Measurements from ENCODE around the gene CHRDL2.

DNA sequence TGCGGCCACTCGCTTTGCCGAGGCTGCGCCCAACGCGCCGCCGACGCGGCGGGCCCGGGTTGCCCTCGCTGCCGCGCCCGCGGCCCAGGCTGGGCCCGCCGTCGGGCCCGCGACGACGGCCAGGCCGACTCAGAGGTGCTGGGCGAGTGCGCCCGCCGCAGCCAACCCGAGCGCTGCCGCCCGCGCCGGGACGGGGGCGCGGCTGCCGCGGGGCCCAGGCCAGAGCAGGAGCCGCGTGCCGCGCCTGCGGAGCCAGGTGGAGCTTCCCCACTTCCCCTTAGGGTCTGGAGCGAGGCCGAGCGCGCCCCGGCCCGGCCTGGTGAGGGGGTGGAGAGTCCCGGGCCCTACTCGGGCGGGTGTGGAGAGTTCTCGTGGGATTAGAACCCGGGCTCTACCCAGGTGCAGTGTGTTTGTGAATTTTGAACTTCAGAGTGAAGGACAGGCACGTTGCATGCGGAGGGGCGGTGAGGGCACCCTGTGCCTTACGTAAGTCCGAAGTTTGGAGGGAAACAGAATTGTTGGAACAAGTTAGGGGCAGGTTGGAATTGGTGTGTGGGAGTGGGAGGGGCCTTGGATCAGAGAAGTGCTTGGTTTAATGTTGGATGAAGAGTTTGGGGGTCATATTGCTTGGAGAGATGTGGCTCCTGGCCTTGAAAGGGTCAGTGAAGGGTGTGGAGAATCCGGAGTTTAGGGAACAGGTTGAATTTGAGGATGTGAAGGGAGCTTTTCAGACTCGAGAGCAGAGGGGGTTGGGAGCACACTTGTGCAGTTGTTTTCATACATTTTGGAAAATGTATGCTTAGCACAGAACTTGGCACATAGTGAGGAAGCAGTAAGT lies 18.1 kb upstream of the CHRDL2 start:
- TF ChIP-seq, protein P1, sequence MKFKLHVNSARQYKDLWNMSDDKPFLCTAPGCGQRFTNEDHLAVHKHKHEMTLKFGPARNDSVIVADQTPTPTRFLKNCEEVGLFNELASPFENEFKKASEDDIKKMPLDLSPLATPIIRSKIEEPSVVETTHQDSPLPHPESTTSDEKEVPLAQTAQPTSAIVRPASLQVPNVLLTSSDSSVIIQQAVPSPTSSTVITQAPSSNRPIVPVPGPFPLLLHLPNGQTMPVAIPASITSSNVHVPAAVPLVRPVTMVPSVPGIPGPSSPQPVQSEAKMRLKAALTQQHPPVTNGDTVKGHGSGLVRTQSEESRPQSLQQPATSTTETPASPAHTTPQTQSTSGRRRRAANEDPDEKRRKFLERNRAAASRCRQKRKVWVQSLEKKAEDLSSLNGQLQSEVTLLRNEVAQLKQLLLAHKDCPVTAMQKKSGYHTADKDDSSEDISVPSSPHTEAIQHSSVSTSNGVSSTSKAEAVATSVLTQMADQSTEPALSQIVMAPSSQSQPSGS (CRISPR knock-in tag; IDR thresholded peaks at IDR 0.05; ENCODE audit: borderline replicate concordance, low read depth), result no peak
- TF ChIP-seq TCF7 (CRISPR knock-in tag; IDR thresholded peaks at IDR 0.05; ENCODE audit: low read depth), result peak; percentile 69; the same call in 1 of the 2 replicates
- TF ChIP-seq, protein P2, sequence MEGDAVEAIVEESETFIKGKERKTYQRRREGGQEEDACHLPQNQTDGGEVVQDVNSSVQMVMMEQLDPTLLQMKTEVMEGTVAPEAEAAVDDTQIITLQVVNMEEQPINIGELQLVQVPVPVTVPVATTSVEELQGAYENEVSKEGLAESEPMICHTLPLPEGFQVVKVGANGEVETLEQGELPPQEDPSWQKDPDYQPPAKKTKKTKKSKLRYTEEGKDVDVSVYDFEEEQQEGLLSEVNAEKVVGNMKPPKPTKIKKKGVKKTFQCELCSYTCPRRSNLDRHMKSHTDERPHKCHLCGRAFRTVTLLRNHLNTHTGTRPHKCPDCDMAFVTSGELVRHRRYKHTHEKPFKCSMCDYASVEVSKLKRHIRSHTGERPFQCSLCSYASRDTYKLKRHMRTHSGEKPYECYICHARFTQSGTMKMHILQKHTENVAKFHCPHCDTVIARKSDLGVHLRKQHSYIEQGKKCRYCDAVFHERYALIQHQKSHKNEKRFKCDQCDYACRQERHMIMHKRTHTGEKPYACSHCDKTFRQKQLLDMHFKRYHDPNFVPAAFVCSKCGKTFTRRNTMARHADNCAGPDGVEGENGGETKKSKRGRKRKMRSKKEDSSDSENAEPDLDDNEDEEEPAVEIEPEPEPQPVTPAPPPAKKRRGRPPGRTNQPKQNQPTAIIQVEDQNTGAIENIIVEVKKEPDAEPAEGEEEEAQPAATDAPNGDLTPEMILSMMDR (IDR thresholded peaks at IDR 0.05), result no peak
- TF ChIP-seq ESRRA (CRISPR knock-in tag; IDR thresholded peaks at IDR 0.05; ENCODE audit: borderline replicate concordance), result no peak
- no peak for TF ChIP-seq RELA (CRISPR knock-in tag; IDR thresholded peaks at IDR 0.05; ENCODE audit: borderline replicate concordance)
- TF ChIP-seq, protein P3, sequence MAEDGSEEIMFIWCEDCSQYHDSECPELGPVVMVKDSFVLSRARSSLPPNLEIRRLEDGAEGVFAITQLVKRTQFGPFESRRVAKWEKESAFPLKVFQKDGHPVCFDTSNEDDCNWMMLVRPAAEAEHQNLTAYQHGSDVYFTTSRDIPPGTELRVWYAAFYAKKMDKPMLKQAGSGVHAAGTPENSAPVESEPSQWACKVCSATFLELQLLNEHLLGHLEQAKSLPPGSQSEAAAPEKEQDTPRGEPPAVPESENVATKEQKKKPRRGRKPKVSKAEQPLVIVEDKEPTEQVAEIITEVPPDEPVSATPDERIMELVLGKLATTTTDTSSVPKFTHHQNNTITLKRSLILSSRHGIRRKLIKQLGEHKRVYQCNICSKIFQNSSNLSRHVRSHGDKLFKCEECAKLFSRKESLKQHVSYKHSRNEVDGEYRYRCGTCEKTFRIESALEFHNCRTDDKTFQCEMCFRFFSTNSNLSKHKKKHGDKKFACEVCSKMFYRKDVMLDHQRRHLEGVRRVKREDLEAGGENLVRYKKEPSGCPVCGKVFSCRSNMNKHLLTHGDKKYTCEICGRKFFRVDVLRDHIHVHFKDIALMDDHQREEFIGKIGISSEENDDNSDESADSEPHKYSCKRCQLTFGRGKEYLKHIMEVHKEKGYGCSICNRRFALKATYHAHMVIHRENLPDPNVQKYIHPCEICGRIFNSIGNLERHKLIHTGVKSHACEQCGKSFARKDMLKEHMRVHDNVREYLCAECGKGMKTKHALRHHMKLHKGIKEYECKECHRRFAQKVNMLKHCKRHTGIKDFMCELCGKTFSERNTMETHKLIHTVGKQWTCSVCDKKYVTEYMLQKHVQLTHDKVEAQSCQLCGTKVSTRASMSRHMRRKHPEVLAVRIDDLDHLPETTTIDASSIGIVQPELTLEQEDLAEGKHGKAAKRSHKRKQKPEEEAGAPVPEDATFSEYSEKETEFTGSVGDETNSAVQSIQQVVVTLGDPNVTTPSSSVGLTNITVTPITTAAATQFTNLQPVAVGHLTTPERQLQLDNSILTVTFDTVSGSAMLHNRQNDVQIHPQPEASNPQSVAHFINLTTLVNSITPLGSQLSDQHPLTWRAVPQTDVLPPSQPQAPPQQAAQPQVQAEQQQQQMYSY (CRISPR knock-in tag; IDR thresholded peaks at IDR 0.05), result no peak
- peak; percentile 25; the same call in 1 of the 2 replicates for TF ChIP-seq ZNF219 (CRISPR knock-in tag; IDR thresholded peaks at IDR 0.05; ENCODE audit: borderline replicate concordance)

Measured in WTC11 (cell line).